ENCODE results near the gene TENM4. TPM values are rescaled to one million over a fixed set of nuclear protein-coding genes. Genes with fewer than 3 reads are reported as not detected.
"Not testable (repeated sequence)": the region's sequence is repeated elsewhere in the genome, so short reads cannot be mapped to it uniquely, and the experiment has no call there.

Gene TENM4
- total and polyA plus RNA-seq, 2 experiments from 2014 or later, result 19.0 to 105 TPM

DNA sequence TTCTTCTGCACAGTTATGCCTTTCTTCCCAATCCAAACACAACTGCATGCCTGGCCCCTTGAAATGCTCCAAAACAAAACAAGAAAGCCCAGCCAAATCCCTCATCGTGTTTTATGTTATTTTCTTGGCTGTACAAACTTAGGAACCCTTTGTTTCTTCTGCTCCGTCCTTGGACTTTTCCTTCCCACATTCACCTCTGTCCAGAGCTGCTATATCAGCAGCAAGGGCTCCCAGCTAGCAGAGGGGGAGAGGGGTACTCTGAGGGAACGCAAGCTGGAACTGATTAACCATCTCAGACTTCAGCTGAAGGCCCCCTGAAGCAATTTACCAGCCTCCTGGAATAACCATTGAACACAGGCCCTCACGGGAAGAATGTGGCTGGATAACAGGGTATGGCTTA lies 214.7 kb downstream of the TENM4 start:
- Histone ChIP-seq H3K4me1 (ENCODE audit: low read depth) (no peaks in the 10 kb centered on the region), H3K27me3 (no peaks in the 10 kb centered on the region), H3K4me3 (no peak overlapping the region), H3K9me3 (ENCODE audit: low read depth) (no peaks in the 10 kb centered on the region), H3K36me3 (no peaks in the 10 kb centered on the region), H3K27ac (no peak overlapping the region)
- TF ChIP-seq, protein P1, sequence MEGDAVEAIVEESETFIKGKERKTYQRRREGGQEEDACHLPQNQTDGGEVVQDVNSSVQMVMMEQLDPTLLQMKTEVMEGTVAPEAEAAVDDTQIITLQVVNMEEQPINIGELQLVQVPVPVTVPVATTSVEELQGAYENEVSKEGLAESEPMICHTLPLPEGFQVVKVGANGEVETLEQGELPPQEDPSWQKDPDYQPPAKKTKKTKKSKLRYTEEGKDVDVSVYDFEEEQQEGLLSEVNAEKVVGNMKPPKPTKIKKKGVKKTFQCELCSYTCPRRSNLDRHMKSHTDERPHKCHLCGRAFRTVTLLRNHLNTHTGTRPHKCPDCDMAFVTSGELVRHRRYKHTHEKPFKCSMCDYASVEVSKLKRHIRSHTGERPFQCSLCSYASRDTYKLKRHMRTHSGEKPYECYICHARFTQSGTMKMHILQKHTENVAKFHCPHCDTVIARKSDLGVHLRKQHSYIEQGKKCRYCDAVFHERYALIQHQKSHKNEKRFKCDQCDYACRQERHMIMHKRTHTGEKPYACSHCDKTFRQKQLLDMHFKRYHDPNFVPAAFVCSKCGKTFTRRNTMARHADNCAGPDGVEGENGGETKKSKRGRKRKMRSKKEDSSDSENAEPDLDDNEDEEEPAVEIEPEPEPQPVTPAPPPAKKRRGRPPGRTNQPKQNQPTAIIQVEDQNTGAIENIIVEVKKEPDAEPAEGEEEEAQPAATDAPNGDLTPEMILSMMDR (IDR thresholded peaks at IDR 0.05; ENCODE audit: low read depth, low read length), result no peak
- no peak for DNase-seq (ENCODE audit: low read depth in 1 of 2, low spot score in 1 of 2)

DNA sequence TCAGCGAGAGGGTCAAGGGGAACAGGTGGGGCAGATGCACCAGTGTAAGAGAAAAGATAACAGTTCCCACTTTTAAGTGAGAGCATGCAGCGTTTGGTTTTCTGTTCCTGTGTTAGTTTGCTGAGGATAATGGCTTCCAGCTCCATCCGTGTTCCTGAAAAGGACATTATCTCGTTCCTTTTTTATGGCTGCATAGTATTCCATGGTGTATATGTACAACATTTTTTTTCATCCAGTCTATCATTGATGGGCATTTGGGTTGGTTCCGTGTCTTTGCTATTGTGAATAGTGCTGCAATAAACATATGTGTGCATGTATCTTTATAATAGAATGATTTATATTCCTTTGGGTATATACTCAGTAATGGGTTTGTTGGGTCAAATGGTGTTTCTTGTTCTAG lies 218.7 kb downstream of the TENM4 start:
- not testable (repeated sequence) for H3K36me3 ChIP-seq; DNase-seq (ENCODE audit: low read depth in 1 of 2, low spot score in 1 of 2)

DNA sequence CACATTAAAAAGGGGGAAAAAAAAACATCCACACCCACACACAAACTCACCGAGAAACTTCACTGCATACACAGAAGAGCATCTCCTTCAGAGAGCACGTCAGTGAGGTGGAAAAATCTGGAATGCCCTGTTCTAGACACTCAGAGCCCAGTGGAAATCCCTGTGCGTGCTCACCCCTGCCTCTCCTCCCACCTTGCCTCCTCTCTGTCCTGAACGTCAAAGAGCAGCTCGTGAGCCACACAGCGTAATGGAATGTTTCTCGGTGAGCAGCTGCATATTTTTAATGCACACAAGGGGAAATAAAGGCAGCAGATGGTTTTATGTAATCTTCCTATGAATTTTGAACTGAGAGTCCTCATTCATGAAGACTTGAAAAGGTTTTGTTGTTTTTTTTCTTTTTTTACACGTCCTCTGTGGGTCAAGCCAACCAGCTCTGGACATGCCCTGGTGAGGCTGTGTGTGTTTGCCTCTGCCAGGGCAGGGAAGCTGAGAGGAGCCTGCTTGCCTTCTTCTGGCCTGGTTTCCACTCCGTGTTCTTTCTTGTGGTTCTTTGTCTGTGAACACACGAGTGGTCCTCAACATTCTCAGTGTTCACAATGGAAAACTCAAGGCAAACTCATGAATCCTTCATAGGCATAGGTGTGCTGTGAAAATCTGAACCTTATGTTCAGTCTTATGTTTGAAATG lies 219.2 kb downstream of the TENM4 start:
- Histone ChIP-seq H3K9me3 (ENCODE audit: low read depth) (no peaks in the 10 kb centered on the region), H3K36me3 (no peaks in the 10 kb centered on the region), H3K27ac (no peak overlapping the region), H3K27me3 (no peaks in the 10 kb centered on the region), H3K4me1 (ENCODE audit: low read depth) (no peaks in the 10 kb centered on the region), H3K4me3 (no peak overlapping the region)
- DNase-seq (ENCODE audit: low read depth in 1 of 2, low spot score in 1 of 2), result no peak
- TF ChIP-seq, protein P1 (IDR thresholded peaks at IDR 0.05; ENCODE audit: low read depth, low read length), result no peak

More for the DNA sequence above, 218.7 kb downstream of the TENM4 start:
- not testable (repeated sequence) for H3K27me3 ChIP-seq; H3K9me3 ChIP-seq (ENCODE audit: low read depth); H3K4me3 ChIP-seq; H3K27ac ChIP-seq; H3K4me1 ChIP-seq (ENCODE audit: low read depth)

DNA sequence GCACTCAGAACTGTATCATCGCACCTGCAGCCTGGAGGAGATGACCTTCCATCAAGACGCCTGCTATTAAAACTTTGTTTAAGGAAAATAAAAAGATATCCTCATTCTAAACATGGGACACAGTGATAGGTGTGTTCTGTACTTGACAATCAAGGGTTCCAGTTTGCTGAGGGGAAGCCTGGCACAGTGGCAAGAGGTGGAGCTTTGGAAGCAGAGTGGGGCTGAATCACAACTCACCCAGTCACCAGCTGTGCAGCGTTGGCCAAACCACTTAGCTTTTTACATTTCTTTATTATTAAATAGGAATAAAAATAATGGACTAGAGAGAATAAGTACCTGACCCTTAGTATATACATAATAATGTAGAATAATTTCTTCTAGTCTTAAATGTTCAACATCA lies 220.7 kb downstream of the TENM4 start:
- H3K4me3 ChIP-seq, result no peak overlapping the region
- TF ChIP-seq, protein P1 (IDR thresholded peaks at IDR 0.05; ENCODE audit: low read depth, low read length), result no peak
- DNase-seq (ENCODE audit: low read depth in 1 of 2, low spot score in 1 of 2), result no peak
- no peaks in the 10 kb centered on the region for H3K4me1 ChIP-seq (ENCODE audit: low read depth)
- H3K27me3 ChIP-seq, result no peaks in the 10 kb centered on the region
- no peaks in the 10 kb centered on the region for H3K36me3 ChIP-seq
- H3K9me3 ChIP-seq (ENCODE audit: low read depth), result no peaks in the 10 kb centered on the region
- no peak overlapping the region for H3K27ac ChIP-seq

DNA sequence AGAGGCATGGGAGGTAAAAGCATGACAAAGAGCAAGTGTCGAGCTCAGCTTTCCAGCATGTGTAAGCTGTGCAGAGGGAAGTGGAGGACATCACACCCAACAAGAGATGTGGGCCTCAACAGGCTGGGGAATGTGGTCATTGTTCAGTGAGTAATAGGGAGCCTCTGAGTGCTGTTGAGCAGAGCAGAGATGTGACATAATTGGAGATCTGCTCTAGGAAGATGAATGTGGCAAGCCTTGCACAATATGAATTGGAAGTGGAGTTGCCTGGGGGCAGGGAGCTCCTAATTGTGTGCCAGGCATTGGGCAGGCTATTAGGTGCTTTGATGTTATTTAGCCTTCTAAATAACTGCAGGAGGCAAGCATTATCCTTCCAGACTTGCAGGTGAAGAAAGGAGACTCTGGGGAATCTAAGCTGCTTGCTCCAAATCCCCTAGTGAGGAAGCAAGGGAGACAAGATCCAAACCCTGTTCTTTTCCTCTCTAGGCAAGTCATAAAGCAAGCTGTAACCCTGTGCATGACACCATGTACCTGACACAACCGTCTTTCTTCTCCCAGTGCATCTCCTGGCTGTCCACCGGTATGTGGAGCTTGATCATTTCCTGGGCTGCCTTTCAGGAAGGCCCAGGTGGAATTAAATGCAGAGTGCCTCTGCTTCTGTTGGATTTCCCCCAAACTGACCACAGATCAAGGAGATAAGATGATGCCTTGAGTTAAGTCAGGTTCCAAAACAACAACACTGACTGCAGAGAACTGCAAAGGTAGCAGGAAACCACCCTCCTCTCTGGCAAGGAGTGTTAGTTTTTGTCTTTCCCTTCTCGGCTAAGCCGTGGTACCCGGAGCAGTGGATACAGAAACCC lies 221.4 kb downstream of the TENM4 start:
- Histone ChIP-seq H3K4me1 (ENCODE audit: low read depth) (no peaks in the 10 kb centered on the region), H3K9me3 (ENCODE audit: low read depth) (no peaks in the 10 kb centered on the region), H3K27me3 (no peaks in the 10 kb centered on the region), H3K36me3 (no peaks in the 10 kb centered on the region), H3K4me3 (no peak overlapping the region), H3K27ac (no peak overlapping the region)
- no peak for DNase-seq (ENCODE audit: low read depth in 1 of 2, low spot score in 1 of 2)
- TF ChIP-seq, protein P1 (IDR thresholded peaks at IDR 0.05; ENCODE audit: low read depth, low read length), result no peak

DNA sequence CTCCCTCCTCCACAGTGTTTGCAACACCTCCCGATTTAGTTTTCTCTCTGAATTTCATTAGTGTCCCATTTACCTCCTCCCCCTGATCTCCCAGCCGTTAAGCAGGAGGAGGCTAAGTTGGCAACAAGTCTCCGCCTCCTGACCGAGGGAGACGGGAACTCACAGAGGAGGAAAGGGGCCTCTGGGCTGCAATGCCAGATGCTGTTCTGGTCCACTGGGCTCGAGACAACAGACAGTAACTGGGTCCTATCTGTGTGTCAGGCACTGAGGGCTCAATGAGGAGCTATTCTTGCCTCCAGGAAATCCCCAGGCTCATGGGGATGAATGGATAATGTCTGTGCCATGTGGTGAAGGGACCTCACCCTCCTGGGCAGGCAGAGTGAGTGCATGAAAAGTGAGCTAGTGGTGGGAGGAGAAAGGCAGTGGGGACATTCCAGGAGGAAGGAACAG lies 228.1 kb downstream of the TENM4 start:
- H3K27ac ChIP-seq, result no peak overlapping the region
- no peaks in the 10 kb centered on the region for H3K4me1 ChIP-seq (ENCODE audit: low read depth)
- H3K4me3 ChIP-seq, result no peak overlapping the region
- DNase-seq (ENCODE audit: low read depth in 1 of 2, low spot score in 1 of 2), result no peak
- H3K9me3 ChIP-seq (ENCODE audit: low read depth), result no peaks in the 10 kb centered on the region
- no peaks in the 10 kb centered on the region for H3K36me3 ChIP-seq
- no peaks in the 10 kb centered on the region for H3K27me3 ChIP-seq
- TF ChIP-seq, protein P1 (IDR thresholded peaks at IDR 0.05; ENCODE audit: low read depth, low read length), result no peak

Data from cardiac muscle cell (in vitro differentiated cells and primary cell).